SK-N-SH treated with all-trans-retinoic acid at 6 μM for 48 hours (cell line): ENCODE data around the gene PIP4K2C.

ENCODE experiments used
- ARNTL ChIP-seq: fragments of 450-650 bp; formaldehyde crosslinking; IDR thresholded peaks from 2 replicates; pipeline ENCODE4 v1.5.0; 2020; ENCODE audit warnings: low read depth, mild to moderate bottlenecking, moderate library complexity, borderline replicate concordance
- ESRRG ChIP-seq: fragments of 250-450 bp; sonication (Bioruptor Pico); IDR thresholded peaks from 2 replicates; pipeline ENCODE4 v1.6.1; 2021; ENCODE audit warnings: mild to moderate bottlenecking
- GLIS3 ChIP-seq: fragments of 250-450 bp; sonication (Bioruptor Pico); IDR thresholded peaks from 2 replicates; pipeline ENCODE4 v1.5.0; 2020; ENCODE audit warnings: mild to moderate bottlenecking, moderate library complexity
- ISL1 ChIP-seq: fragments of 250-450 bp; sonication (Bioruptor Pico); IDR thresholded peaks from 2 replicates; pipeline ENCODE4 v2.1.2; 2022; ENCODE audit warnings: mild to moderate bottlenecking, moderate library complexity
- TOX ChIP-seq: fragments of 250-450 bp; sonication (Bioruptor Pico); IDR thresholded peaks from 2 replicates; pipeline ENCODE4 v1.8.0; 2021; ENCODE audit warnings: mild to moderate bottlenecking, moderate library complexity, borderline replicate concordance
- ZFP3 ChIP-seq: fragments of 250-450 bp; sonication (Bioruptor Pico); IDR thresholded peaks from 2 replicates; pipeline ENCODE4 v1.5.0; 2020; ENCODE audit warnings: mild to moderate bottlenecking, moderate library complexity
- ZFP30 ChIP-seq: fragments of 450-650 bp; formaldehyde crosslinking; IDR thresholded peaks from 2 replicates; pipeline ENCODE4 v1.5.0; 2022; ENCODE audit warnings: mild to moderate bottlenecking, moderate library complexity
- TF ChIP-seq, protein P1 (sequence below): fragments of 250-450 bp; sonication (Bioruptor Pico); IDR thresholded peaks from 2 replicates; pipeline ENCODE4 v1.5.1; 2021; ENCODE audit warnings: mild to moderate bottlenecking, moderate library complexity
- TF ChIP-seq, protein P2 (sequence below): fragments of 250-450 bp; sonication (Bioruptor Pico); IDR thresholded peaks from 2 replicates; pipeline ENCODE4 v1.5.1; 2020; ENCODE audit warnings: low read depth, mild to moderate bottlenecking, moderate library complexity

DNA sequence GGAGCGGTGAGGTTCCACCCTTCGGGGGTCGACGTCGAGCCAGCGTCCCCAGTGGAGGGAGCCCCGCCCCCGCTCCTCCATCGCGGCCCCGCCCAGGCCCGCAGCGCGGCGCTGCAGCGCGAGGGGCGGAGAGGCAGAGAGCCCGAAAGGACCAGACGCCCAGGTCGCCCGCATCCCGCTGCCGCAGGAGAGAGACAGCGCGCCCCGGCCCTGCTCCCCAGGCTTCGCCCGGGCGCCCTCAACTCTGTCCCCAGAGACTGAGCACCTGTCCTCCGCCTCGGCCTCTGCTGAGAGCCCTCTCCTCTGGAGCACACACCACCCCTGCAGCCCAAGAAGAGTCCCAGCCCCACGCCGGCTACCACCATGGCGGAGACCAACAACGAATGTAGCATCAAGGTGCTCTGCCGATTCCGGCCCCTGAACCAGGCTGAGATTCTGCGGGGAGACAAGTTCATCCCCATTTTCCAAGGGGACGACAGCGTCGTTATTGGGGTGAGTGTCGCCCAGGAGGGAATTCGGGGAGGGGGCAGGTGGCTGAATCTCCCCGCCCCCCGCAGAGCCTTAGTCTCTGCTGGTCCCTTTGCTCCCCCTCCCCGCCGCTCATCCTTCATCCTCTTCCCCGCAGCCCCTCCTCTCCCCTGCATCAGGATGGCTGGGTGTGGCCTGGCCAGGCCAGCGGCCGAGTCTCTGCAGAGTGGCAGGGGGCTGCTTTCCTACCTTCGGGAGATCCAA is 40.9 kb upstream of the PIP4K2C start, which contains the start of gene KIF5A:
- no peak for TF ChIP-seq ZFP30
- no peak for TF ChIP-seq ARNTL (CRISPR knock-in tag)
- TF ChIP-seq, protein P1, sequence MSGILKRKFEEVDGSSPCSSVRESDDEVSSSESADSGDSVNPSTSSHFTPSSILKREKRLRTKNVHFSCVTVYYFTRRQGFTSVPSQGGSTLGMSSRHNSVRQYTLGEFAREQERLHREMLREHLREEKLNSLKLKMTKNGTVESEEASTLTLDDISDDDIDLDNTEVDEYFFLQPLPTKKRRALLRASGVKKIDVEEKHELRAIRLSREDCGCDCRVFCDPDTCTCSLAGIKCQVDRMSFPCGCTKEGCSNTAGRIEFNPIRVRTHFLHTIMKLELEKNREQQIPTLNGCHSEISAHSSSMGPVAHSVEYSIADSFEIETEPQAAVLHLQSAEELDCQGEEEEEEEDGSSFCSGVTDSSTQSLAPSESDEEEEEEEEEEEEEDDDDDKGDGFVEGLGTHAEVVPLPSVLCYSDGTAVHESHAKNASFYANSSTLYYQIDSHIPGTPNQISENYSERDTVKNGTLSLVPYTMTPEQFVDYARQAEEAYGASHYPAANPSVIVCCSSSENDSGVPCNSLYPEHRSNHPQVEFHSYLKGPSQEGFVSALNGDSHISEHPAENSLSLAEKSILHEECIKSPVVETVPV (CRISPR knock-in tag), result no peak
- no peak for TF ChIP-seq ZFP3 (CRISPR knock-in tag)
- TF ChIP-seq GLIS3 (CRISPR knock-in tag), result no peak
- TF ChIP-seq ESRRG, result no peak
- no peak for TF ChIP-seq TOX (CRISPR knock-in tag)
- TF ChIP-seq ISL1 (CRISPR knock-in tag), result no peak
- TF ChIP-seq, protein P2, sequence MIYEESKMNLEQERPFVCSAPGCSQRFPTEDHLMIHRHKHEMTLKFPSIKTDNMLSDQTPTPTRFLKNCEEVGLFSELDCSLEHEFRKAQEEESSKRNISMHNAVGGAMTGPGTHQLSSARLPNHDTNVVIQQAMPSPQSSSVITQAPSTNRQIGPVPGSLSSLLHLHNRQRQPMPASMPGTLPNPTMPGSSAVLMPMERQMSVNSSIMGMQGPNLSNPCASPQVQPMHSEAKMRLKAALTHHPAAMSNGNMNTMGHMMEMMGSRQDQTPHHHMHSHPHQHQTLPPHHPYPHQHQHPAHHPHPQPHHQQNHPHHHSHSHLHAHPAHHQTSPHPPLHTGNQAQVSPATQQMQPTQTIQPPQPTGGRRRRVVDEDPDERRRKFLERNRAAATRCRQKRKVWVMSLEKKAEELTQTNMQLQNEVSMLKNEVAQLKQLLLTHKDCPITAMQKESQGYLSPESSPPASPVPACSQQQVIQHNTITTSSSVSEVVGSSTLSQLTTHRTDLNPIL (CRISPR knock-in tag), result no peak
